Panc1 (cell line): ENCODE measurements around the gene UQCR11. TPM values are rescaled to one million over a fixed set of nuclear protein-coding genes. Genes with fewer than 3 reads are reported as not detected.

ENCODE experiments used
- ATAC-seq: fragments of 200-7000 bp; cut with Tn5 transposase; 2 replicates; pipeline ENCODE4 v1.9.1; 2020; ENCODE audit warnings: mild to moderate bottlenecking, moderate library complexity
- BruUV-seq: library from RNA; stranded (reverse); fragments of 400-500 nt; replicated peaks from 2 replicates; lab custom pipeline; 2021; lab: Mats Ljungman, UMichigan
- CTCF ChIA-PET: fragments of 300-600 bp; sonication (Branson Sonifier 250); formaldehyde crosslinking; loops from one replicate; lab custom pipeline; 2022; ENCODE audit warnings: antibody characterized with exemption; lab: Charles Lee
- POLR2A ChIA-PET: fragments of 300-600 bp; sonication (Branson Sonifier 250); formaldehyde crosslinking; loops from one replicate; lab custom pipeline; 2022; ENCODE audit warnings: antibody characterized with exemption; lab: Charles Lee
- DNase-seq: peaks from one replicate; pipeline ENCODE4 v3.0.0-alpha.2; 2010; ENCODE audit warnings: low read depth, low spot score
- H3K27ac ChIP-seq: 2 replicates; pipeline ENCODE4 v1.5.1; 2011; ENCODE audit warnings: mild to moderate bottlenecking, low read length, inconsistent platforms
- H3K27me3 ChIP-seq: fragments of 200-500 bp; sonication (Bioruptor generic); 2 replicates; pipeline ENCODE4 v1.6.0; 2014; ENCODE audit warnings: low read length, inconsistent platforms; ENCODE audit not compliant: control insufficient read depth, insufficient read depth
- H3K36me3 ChIP-seq: fragments of 200-500 bp; sonication (Bioruptor generic); 2 replicates; pipeline ENCODE4 v1.5.1; 2014; ENCODE audit warnings: inconsistent platforms, mild to moderate bottlenecking, low read length, moderate library complexity; ENCODE audit not compliant: control insufficient read depth, insufficient read depth
- H3K4me1 ChIP-seq: 2 replicates; pipeline ENCODE4 v1.5.1; 2011; ENCODE audit warnings: inconsistent platforms, mild to moderate bottlenecking, low read length, moderate library complexity; ENCODE audit not compliant: control insufficient read depth, insufficient read depth
- H3K4me3 ChIP-seq, 2 experiments: 2 replicates each; pipeline ENCODE4 v1.5.1; 2011 to 2012; ENCODE audit warnings: low read depth in 2 of 2, low read length in 2 of 2, mild to moderate bottlenecking in 2 of 2, inconsistent platforms in 1 of 2, moderate library complexity in 1 of 2
- H3K9me3 ChIP-seq: fragments of 200-500 bp; sonication (Bioruptor generic); 2 replicates; pipeline ENCODE4 v1.5.1; 2014; ENCODE audit warnings: low read depth, mild to moderate bottlenecking, inconsistent platforms, low read length, moderate library complexity; ENCODE audit not compliant: control insufficient read depth, insufficient read depth
- POLR2AphosphoS5 ChIP-seq: IDR thresholded peaks from 2 replicates; pipeline ENCODE4 v1.6.1; 2012; ENCODE audit warnings: mild to moderate bottlenecking, low read depth, low read length, moderate library complexity
- REST ChIP-seq, 2 experiments: IDR thresholded peaks; 2 replicates each; pipeline ENCODE4 v1.6.1; 2011 to 2012; ENCODE audit warnings: low read depth in 2 of 2, control low read depth in 1 of 2, low read length in 1 of 2, mild to moderate bottlenecking in 1 of 2, moderate library complexity in 1 of 2; ENCODE audit not compliant: insufficient read depth in 1 of 2
- SIN3A ChIP-seq: IDR thresholded peaks from 2 replicates; pipeline ENCODE4 v1.6.1; 2012; ENCODE audit warnings: low read depth, mild to moderate bottlenecking, low read length, moderate library complexity, borderline replicate concordance; ENCODE audit not compliant: insufficient read depth
- TCF7L2 ChIP-seq: IDR thresholded peaks from 2 replicates; pipeline ENCODE4 v1.6.1; 2011; ENCODE audit warnings: mild to moderate bottlenecking, low read depth, low read length, inconsistent platforms
- in situ Hi-C: cut with HindIII; loops from 2 replicates; pipeline ENCODE4 v1.10.0; 2016; ENCODE audit warnings: low sequenced_read_pairs, low pct_unique_long_range_greater_than_20kb
- intact Hi-C: fragments of 100-400 bp; cut with micrococcal nuclease; formaldehyde crosslinking; loops from one replicate; pipeline ENCODE4 v1.10.0; 2022; ENCODE audit not compliant: unreplicated experiment
- total RNA-seq: library from RNA; stranded (reverse); gene quantifications from one replicate; pipeline ENCODE4 v1.2.1, GENCODE V29; 2021; ENCODE audit not compliant: unreplicated experiment
- TF ChIP-seq, protein P1 (sequence below): fragments of 450-650 bp; IDR thresholded peaks from 2 replicates; pipeline ENCODE4 v1.5.1; 2017; ENCODE audit warnings: mild to moderate bottlenecking

UQCR11 gene
- total RNA-seq, 1 experiment from 2014 or later: 300 TPM

GRCh38 chr19:1585243-1585580, 20.1 kb downstream of the UQCR11 start:
- ChIA-PET CTCF (no interaction called here), POLR2A (interaction anchor here (0.6 kb wide), 1 partner anchor 70 kb away, joined by 6 read pairs; no protein-coding TSS in a partner anchor)
- Histone ChIP-seq H3K4me1 (peaks cover 2% of the 10 kb centered on the region), H3K27ac (no peak overlapping the region), H3K36me3 (no peaks in the 10 kb centered on the region), H3K9me3 (no peaks in the 10 kb centered on the region), H3K4me3 (no peak overlapping the region), H3K27me3 (no peaks in the 10 kb centered on the region)
- in situ Hi-C loops (no loop called here), intact Hi-C loops (no loop called here)
- ATAC-seq: no peak
- DNase-seq: no peak
- TF ChIP-seq POLR2AphosphoS5: no peak
- no peak for TF ChIP-seq REST (IDR thresholded peaks at IDR 0.05; ENCODE audit: insufficient read depth in 1 of 2, low read depth in 2 of 2, low read length in 1 of 2)
- TF ChIP-seq SIN3A: no peak
- no peak for TF ChIP-seq TCF7L2
- TF ChIP-seq, protein P1, sequence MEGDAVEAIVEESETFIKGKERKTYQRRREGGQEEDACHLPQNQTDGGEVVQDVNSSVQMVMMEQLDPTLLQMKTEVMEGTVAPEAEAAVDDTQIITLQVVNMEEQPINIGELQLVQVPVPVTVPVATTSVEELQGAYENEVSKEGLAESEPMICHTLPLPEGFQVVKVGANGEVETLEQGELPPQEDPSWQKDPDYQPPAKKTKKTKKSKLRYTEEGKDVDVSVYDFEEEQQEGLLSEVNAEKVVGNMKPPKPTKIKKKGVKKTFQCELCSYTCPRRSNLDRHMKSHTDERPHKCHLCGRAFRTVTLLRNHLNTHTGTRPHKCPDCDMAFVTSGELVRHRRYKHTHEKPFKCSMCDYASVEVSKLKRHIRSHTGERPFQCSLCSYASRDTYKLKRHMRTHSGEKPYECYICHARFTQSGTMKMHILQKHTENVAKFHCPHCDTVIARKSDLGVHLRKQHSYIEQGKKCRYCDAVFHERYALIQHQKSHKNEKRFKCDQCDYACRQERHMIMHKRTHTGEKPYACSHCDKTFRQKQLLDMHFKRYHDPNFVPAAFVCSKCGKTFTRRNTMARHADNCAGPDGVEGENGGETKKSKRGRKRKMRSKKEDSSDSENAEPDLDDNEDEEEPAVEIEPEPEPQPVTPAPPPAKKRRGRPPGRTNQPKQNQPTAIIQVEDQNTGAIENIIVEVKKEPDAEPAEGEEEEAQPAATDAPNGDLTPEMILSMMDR: no peak
- no TSS peak for BruUV-seq

- DNase-seq: no peak
- H3K4me3 ChIP-seq: no peak overlapping the region
- POLR2A ChIA-PET: interaction anchor here (0.6 kb wide), 1 partner anchor 70 kb away, joined by 6 read pairs; no protein-coding TSS in a partner anchor
- in situ Hi-C loops: no loop called here
- CTCF ChIA-PET: no interaction called here
- TF ChIP-seq SIN3A (no peak), TCF7L2 (no peak), REST (IDR thresholded peaks at IDR 0.05; ENCODE audit: insufficient read depth in 1 of 2, low read depth in 2 of 2, low read length in 1 of 2) (no peak), POLR2AphosphoS5 (no peak)
- TF ChIP-seq, protein P1: no peak
- H3K4me1 ChIP-seq: no peaks in the 10 kb centered on the region
- H3K9me3 ChIP-seq: no peaks in the 10 kb centered on the region
- no peaks in the 10 kb centered on the region for H3K27me3 ChIP-seq
- ATAC-seq: no peak
- no TSS peak for BruUV-seq
- intact Hi-C loops: no loop called here
- H3K36me3 ChIP-seq: no peaks in the 10 kb centered on the region
- H3K27ac ChIP-seq: no peak overlapping the region
Observed at GRCh38 chr19:1584500-1585242, 20.6 kb downstream of the UQCR11 start.
